ENCODE measurements around the gene COL6A2. TPM values are rescaled to one million over a fixed set of nuclear protein-coding genes. Genes with fewer than 3 reads are reported as not detected.

The COL6A2 gene
- total and polyA plus RNA-seq, 2 of the 13 experiments (the other 11 are each of a cell fraction or from before 2014, with no cell fraction given) = 0.07 to 0.41 TPM

GRCh38 chr21:46155514-46156377 is 57.8 kb downstream of the COL6A2 start, which contains the start of gene FTCD (continued):
- TF ChIP-seq FUBP1 (CRISPR knock-in tag; IDR thresholded peaks at IDR 0.05; ENCODE audit: borderline replicate concordance) (peak; percentile 54; the same call in 1 of the 2 replicates), ZNF724P (CRISPR knock-in tag; IDR thresholded peaks at IDR 0.05; ENCODE audit: borderline replicate concordance) (no peak; the same call in 1 of the 2 replicates), ZNF574 (CRISPR knock-in tag; IDR thresholded peaks at IDR 0.05) (peak; percentile 75), SIX4 (CRISPR knock-in tag; IDR thresholded peaks at IDR 0.05) (no peak), ZNF891 (CRISPR knock-in tag; IDR thresholded peaks at IDR 0.05) (peak; percentile 85), NR2C2 (CRISPR knock-in tag; IDR thresholded peaks at IDR 0.05; ENCODE audit: borderline replicate concordance) (peak; percentile 43), MTF2 (CRISPR knock-in tag; IDR thresholded peaks at IDR 0.05; ENCODE audit: borderline replicate concordance) (0 out of 2 replicates have a peak, but pooled peaks have one; percentile 86), MAFF (IDR thresholded peaks at IDR 0.05; ENCODE audit: low read depth, low read length) (no peak), GATA4 (IDR thresholded peaks at IDR 0.05; ENCODE audit: borderline replicate concordance, low read depth) (peak; percentile 90), ZMAT3 (CRISPR knock-in tag; conservative IDR thresholded peaks at IDR 0.05) (no peak), CAMTA2 (CRISPR knock-in tag; IDR thresholded peaks at IDR 0.05; ENCODE audit: borderline replicate concordance) (no peak; the same call in none of the 2 replicates)
- TF ChIP-seq, protein P1, sequence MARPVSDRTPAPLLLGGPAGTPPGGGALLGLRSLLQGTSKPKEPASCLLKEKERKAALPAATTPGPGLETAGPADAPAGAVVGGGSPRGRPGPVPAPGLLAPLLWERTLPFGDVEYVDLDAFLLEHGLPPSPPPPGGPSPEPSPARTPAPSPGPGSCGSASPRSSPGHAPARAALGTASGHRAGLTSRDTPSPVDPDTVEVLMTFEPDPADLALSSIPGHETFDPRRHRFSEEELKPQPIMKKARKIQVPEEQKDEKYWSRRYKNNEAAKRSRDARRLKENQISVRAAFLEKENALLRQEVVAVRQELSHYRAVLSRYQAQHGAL (CRISPR knock-in tag; IDR thresholded peaks at IDR 0.05; ENCODE audit: not compliant biosample characterization) = no peak
- TF ChIP-seq, protein P2, sequence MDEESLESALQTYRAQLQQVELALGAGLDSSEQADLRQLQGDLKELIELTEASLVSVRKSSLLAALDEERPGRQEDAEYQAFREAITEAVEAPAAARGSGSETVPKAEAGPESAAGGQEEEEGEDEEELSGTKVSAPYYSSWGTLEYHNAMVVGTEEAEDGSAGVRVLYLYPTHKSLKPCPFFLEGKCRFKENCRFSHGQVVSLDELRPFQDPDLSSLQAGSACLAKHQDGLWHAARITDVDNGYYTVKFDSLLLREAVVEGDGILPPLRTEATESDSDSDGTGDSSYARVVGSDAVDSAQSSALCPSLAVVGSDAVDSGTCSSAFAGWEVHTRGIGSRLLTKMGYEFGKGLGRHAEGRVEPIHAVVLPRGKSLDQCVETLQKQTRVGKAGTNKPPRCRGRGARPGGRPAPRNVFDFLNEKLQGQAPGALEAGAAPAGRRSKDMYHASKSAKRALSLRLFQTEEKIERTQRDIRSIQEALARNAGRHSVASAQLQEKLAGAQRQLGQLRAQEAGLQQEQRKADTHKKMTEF (CRISPR knock-in tag; IDR thresholded peaks at IDR 0.05) = peak; percentile 75; the same call in 1 of the 2 replicates
- TF ChIP-seq, protein P3, sequence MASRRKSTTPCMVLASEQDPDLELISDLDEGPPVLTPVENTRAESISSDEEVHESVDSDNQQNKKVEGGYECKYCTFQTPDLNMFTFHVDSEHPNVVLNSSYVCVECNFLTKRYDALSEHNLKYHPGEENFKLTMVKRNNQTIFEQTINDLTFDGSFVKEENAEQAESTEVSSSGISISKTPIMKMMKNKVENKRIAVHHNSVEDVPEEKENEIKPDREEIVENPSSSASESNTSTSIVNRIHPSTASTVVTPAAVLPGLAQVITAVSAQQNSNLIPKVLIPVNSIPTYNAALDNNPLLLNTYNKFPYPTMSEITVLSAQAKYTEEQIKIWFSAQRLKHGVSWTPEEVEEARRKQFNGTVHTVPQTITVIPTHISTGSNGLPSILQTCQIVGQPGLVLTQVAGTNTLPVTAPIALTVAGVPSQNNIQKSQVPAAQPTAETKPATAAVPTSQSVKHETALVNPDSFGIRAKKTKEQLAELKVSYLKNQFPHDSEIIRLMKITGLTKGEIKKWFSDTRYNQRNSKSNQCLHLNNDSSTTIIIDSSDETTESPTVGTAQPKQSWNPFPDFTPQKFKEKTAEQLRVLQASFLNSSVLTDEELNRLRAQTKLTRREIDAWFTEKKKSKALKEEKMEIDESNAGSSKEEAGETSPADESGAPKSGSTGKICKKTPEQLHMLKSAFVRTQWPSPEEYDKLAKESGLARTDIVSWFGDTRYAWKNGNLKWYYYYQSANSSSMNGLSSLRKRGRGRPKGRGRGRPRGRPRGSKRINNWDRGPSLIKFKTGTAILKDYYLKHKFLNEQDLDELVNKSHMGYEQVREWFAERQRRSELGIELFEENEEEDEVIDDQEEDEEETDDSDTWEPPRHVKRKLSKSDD (CRISPR knock-in tag; IDR thresholded peaks at IDR 0.05; ENCODE audit: low read depth) = peak; percentile 82; the same call in 1 of the 2 replicates
